GM12801 (cell line): Measurements from ENCODE around the gene RELN.

ENCODE experiments used
- CTCF ChIP-seq: IDR thresholded peaks from one replicate; pipeline ENCODE4 v1.5.1; 2011; ENCODE audit warnings: control low read depth; ENCODE audit not compliant: insufficient read length; ENCODE audit errors: extremely low read depth

RELN gene

GRCh38 chr7:103914147-103914899 lies 75.1 kb downstream of the RELN start:
- no peak for TF ChIP-seq CTCF

GRCh38 chr7:103912891-103913605 lies 76.4 kb downstream of the RELN start:
- TF ChIP-seq CTCF, result no peak

GRCh38 chr7:103905997-103906396 lies 83.5 kb downstream of the RELN start:
- TF ChIP-seq CTCF, result no peak

GRCh38 chr7:103902917-103903316 lies 86.5 kb downstream of the RELN start:
- no peak for TF ChIP-seq CTCF

- TF ChIP-seq CTCF, result no peak
Observed at GRCh38 chr7:103894656-103895596, 94.5 kb downstream of the RELN start.

- no peak for TF ChIP-seq CTCF
Observed at GRCh38 chr7:103893350-103893749, 96.1 kb downstream of the RELN start.

GRCh38 chr7:103889451-103889850 lies 100.0 kb downstream of the RELN start:
- TF ChIP-seq CTCF, result no peak
